ACC112 (cell line): ENCODE results near the gene CBLIF.
A peak's percentile ranks its signal among the peaks of the same experiment; 100 is the strongest.
"Not testable (repeated sequence)": the region's sequence is repeated elsewhere in the genome, so short reads cannot be mapped to it uniquely, and the experiment has no call there.

Experiments
- H2AFZ ChIP-seq: fragments of 200-600 bp; sonication (generic); one replicate; pipeline ENCODE4 v1.6.0; 2017; ENCODE audit warnings: antibody characterized with exemption, low read length; ENCODE audit not compliant: unreplicated experiment
- H3K27ac ChIP-seq: fragments of 200-600 bp; sonication (generic); 2 replicates; pipeline ENCODE4 v1.5.1; 2014; ENCODE audit warnings: low read depth, mild to moderate bottlenecking, antibody characterized with exemption, low read length, moderate library complexity
- H3K27me3 ChIP-seq: fragments of 200-600 bp; sonication (generic); 2 replicates; pipeline ENCODE4 v1.6.1; 2014; ENCODE audit warnings: mild to moderate bottlenecking, antibody characterized with exemption, low read length, moderate library complexity, mixed read lengths; ENCODE audit not compliant: insufficient read depth
- H3K36me3 ChIP-seq: fragments of 200-600 bp; sonication (generic); 2 replicates; pipeline ENCODE4 v1.6.1; 2016; ENCODE audit warnings: mild to moderate bottlenecking, antibody characterized with exemption, low read length, moderate library complexity, mixed read lengths; ENCODE audit not compliant: insufficient read depth
- H3K4me1 ChIP-seq: fragments of 200-600 bp; sonication (generic); one replicate; pipeline ENCODE4 v1.6.1; 2016; ENCODE audit warnings: low read length, mixed read lengths; ENCODE audit not compliant: insufficient read depth, unreplicated experiment, control insufficient read depth
- H3K4me3 ChIP-seq: fragments of 200-600 bp; sonication (generic); 2 replicates; pipeline ENCODE4 v1.5.1; 2014; ENCODE audit warnings: mild to moderate bottlenecking, low read depth, low read length
- H3K79me2 ChIP-seq: fragments of 200-600 bp; sonication (generic); one replicate; pipeline ENCODE4 v1.6.0; 2016; ENCODE audit warnings: low read length; ENCODE audit not compliant: control insufficient read depth, unreplicated experiment, insufficient read depth

Gene CBLIF

DNA sequence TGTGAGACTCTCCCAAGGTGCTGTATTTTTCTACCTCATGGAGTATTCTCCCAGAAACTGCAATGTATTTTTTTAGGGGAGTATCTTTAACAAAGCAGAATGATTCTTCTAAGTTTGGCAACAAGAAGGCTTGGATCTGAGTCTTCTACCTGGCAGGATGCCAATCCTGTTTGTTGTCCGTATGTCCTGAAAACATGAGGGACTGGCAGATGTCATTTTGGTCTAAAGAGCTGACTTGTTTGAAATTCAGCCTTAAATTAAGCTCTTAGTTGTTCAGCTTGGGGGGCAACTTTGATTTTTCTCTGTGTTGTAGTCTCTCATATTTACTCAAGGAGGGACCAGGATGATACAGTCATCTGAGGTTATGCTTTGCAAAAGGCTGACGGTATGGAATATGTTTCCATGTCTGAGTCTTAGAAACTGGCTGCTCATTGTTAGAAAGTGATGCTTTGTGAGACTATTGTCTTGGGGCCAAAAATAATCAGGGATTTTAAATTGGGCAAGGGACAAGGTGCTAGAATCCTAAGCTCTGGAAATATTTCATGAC is 44.1 kb downstream of the CBLIF start:
- Histone ChIP-seq H3K36me3 (peaks cover 10% of the 10 kb centered on the region; the same call in 1 of the 2 replicates), H3K4me3 (no peak overlapping the region), H3K4me1 (peaks cover 9% of the 10 kb centered on the region), H3K79me2 (no peaks in the 10 kb centered on the region), H3K27me3 (no peaks in the 10 kb centered on the region), H2AFZ (no peak overlapping the region), H3K27ac (no peak overlapping the region)

DNA sequence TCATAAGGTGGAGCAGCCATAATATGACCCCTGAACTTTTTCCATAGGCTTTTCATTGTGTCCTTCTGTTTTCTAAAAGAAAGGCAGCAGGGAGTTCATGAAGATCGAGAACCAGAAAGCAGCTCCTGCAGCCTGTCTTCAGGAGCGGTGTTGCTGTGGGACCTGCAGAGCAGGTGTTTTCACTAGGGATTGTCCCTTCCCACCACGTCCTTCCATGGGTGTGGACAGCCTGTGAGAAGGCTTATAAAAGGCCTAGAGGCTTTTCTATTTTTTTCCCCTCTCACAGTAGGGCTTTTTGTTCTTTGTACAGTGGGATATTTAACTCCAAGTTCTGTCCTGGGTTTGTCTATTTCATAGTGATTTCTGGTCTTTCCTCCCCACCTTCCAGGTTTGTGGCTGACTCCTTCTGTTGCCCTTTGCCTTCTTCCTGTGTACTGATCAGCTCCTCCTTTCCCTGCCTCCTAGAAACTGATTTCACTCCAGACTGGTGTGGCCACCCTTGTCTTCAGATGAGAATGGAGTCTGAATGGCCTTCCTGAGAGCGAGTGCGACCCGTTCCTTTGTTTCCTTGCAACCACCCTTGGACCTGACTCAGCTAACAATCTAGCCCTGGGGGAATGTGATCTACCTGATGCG is 44.8 kb downstream of the CBLIF start:
- Histone ChIP-seq H3K36me3 (peaks cover 5% of the 10 kb centered on the region; the same call in 1 of the 2 replicates), H3K79me2 (no peaks in the 10 kb centered on the region), H3K4me3 (no peak overlapping the region), H2AFZ (no peak overlapping the region), H3K27ac (no peak overlapping the region), H3K4me1 (peaks cover 9% of the 10 kb centered on the region), H3K27me3 (no peaks in the 10 kb centered on the region)

DNA sequence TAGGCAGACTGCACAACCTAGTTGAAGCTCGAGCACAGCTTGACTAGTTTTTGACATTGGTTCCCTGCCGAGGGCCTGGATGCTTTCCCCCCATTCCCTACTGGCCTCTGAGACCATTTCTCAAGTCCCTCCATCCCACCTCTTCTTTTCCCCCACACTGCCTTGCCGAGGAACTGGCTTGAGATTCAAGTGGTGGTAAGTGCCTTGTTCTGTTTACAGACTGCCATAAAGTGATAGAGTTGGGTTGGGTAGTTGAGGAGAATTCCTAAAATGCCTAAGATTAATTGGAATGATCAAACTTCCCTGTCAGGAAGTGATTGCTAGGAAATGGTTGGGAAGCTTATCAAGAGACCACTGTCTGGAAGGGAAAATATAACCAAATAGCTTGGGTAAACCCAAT is 50.9 kb downstream of the CBLIF start:
- Histone ChIP-seq H3K79me2 (no peaks in the 10 kb centered on the region), H3K36me3 (peaks cover 19% of the 10 kb centered on the region; the same call in 1 of the 2 replicates), H3K4me1 (no peaks in the 10 kb centered on the region)

DNA sequence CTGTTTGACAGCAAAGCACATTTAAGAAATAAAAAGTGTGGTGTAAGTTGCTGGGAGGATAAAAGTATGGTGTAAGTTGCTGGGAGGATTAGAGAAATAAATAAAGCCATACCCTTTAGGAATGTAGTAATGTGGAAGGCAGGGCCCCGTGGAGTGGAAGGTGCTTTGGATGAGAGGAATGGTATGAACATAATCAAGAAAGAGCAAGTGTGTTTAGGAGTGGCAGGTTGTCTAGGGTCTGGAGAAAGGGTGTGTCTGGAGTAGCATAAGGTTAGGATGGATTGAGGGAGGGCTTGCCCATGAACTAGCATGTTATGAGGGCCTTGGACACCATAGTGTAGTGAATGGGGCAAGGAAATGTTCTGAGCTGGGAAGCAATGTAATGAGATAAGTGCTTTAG is 52.8 kb downstream of the CBLIF start:
- no peaks in the 10 kb centered on the region for H3K79me2 ChIP-seq
- no peak overlapping the region for H2AFZ ChIP-seq
- peaks cover 8% of the 10 kb centered on the region for H3K4me1 ChIP-seq
- H3K27me3 ChIP-seq = no peaks in the 10 kb centered on the region
- peaks cover 17% of the 10 kb centered on the region; the same call in 1 of the 2 replicates for H3K36me3 ChIP-seq
- no peak overlapping the region for H3K27ac ChIP-seq
- no peak overlapping the region for H3K4me3 ChIP-seq

More for the DNA sequence above, 50.9 kb downstream of the CBLIF start:
- H3K27ac ChIP-seq = no peak overlapping the region
- no peak overlapping the region for H3K4me3 ChIP-seq
- H3K27me3 ChIP-seq = no peaks in the 10 kb centered on the region
- H2AFZ ChIP-seq = no peak overlapping the region

DNA sequence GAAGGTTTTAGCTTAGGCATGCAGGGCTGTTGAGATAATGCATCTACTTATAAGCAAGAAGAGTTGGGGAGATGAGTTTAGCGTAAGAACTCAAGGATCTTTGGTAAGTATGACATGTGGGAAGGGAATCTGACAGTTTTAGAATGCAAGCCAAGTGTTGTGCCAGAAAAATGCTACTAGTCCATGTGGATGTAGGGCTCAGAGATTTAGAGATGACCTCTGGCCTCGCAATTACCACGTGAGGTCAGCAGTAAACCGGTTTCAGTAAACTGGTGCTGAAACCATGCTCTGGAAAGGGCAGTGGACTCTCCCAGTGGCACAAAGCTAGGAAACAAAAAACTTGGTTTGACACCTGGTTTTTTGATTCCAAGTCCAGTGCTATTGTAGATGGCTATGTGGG is 53.7 kb downstream of the CBLIF start:
- Histone ChIP-seq H3K27ac (no peak overlapping the region), H3K36me3 (peaks cover 16% of the 10 kb centered on the region; the same call in 1 of the 2 replicates)

DNA sequence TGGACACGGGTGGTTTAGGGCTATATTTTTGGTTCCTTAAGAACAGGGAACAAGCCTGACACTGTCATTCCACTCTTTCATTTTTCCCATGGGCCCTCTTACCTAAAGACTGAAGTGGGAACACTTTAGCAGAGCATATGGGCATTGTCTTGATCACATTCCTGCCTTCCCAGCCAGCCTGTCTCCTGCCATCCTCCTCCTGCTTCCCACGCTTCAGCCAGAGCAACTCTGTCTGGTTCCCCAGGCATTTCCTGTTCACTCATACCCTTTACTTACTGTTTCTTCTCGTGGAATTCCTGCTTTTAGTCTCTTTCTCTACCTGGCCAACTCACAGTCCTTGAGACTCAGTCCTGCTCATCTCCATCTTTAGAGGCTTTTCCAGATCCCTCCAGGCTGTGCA is 57.5 kb downstream of the CBLIF start:
- no peaks in the 10 kb centered on the region for H3K27me3 ChIP-seq
- H3K36me3 ChIP-seq = peaks cover 16% of the 10 kb centered on the region; the same call in 1 of the 2 replicates
- H3K27ac ChIP-seq = peak overlapping the region; percentile 80
- no peak overlapping the region for H2AFZ ChIP-seq
- H3K4me1 ChIP-seq = peaks cover 25% of the 10 kb centered on the region
- peaks cover 4% of the 10 kb centered on the region for H3K79me2 ChIP-seq
- peak overlapping the region; percentile 4; the same call in 1 of the 2 replicates for H3K4me3 ChIP-seq

More for the DNA sequence above, 53.7 kb downstream of the CBLIF start:
- Histone ChIP-seq H3K27me3 (no peaks in the 10 kb centered on the region), H3K4me1 (peaks cover 16% of the 10 kb centered on the region), H3K4me3 (no peak overlapping the region), H3K79me2 (no peaks in the 10 kb centered on the region), H2AFZ (no peak overlapping the region)

DNA sequence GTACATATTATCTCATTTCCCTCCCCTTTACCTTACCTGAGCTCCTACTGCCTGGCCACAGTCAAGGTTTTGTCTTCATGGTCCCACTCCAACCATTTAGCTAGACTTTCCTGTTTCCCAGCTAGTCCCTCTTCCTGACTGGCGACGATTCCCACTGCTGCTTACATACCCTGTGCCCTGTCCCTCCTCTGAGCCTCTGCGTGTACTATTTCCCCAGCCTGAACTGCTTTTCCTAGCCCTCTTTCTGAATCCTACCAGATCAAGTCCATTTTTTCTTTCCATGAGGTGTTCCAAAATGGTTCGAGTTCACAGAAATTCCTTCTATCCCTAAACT is 58.1 kb downstream of the CBLIF start:
- Histone ChIP-seq H3K4me3 (0 out of 2 replicates have a peak overlapping the region, but pooled peaks have one; percentile 4), H3K27me3 (no peaks in the 10 kb centered on the region), H3K27ac (peak overlapping the region; percentile 80), H3K79me2 (peaks cover 5% of the 10 kb centered on the region), H3K4me1 (peaks cover 25% of the 10 kb centered on the region), H3K36me3 (peaks cover 12% of the 10 kb centered on the region), H2AFZ (no peak overlapping the region)

DNA sequence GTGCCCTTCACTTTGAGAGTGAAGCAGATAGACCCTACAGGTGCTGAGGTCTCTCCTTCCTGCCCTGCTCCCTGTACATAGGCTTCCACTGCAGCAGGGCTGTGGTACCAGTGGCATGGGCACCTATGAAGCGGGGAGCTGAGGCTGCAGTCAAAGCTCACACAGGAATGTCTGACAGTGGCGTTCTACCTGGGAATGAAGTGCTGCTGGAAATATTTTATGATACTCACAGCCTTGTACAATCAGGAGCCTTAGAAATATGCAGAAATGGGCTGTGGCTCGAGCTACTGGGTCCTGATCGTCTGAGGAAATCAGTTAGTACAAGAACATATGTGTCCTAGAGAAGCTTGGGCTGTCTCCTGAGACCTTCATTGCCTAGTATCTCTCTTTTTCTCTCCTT is 59.5 kb downstream of the CBLIF start:
- peaks cover 6% of the 10 kb centered on the region for H3K79me2 ChIP-seq
- no peaks in the 10 kb centered on the region for H3K27me3 ChIP-seq
- H3K36me3 ChIP-seq = peaks cover 14% of the 10 kb centered on the region
- no peak overlapping the region for H3K27ac ChIP-seq
- H3K4me3 ChIP-seq = no peak overlapping the region
- H3K4me1 ChIP-seq = peaks cover 25% of the 10 kb centered on the region
- no peak overlapping the region for H2AFZ ChIP-seq

DNA sequence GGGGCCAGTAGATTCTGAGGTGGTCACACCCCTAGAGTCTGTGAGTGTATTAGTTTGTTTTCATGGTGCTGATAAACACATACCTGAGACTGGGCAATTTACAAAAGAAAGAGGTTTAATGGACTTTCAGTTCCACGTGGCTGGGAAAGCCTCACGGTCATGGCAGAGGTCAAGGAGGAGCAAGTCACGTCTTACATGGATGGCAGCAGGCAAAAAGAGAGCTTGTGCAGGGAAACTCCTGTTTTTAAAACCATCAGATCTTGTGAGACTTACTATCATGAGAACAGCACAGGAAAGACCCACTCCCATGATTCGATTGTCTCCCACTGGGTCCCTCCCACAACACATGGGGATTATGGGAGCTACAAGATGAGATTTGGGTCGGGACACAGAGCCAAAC is 60.9 kb downstream of the CBLIF start:
- not testable (repeated sequence) for H3K36me3 ChIP-seq, H2AFZ ChIP-seq, H3K79me2 ChIP-seq, H3K27me3 ChIP-seq, H3K27ac ChIP-seq, H3K4me3 ChIP-seq
- peaks cover 25% of the 10 kb centered on the region for H3K4me1 ChIP-seq

DNA sequence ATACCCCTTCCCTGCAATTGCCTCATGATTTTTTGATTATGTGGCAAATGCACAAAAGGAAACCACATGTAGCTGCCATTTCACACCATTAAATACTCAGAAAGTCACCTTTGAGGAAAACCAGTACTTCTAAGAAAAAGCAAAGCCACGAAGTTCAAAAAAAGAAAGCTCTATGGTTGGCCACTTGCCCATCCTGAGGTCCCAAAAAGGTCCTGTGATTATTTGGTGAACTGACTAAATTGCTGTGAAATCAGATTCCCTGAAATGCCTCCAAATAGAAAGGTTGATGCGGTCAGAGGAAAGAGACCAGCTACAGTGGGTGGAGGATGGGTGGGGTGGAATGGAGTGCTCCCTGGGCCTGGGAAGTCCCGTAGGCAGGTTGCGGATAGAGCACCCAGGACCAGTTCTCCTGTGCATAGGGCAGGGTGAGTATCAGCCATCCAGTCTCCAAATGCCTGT is 61.6 kb downstream of the CBLIF start:
- H2AFZ ChIP-seq = no peak overlapping the region
- peaks cover 4% of the 10 kb centered on the region for H3K36me3 ChIP-seq
- H3K4me3 ChIP-seq = no peak overlapping the region
- H3K27ac ChIP-seq = no peak overlapping the region
- H3K79me2 ChIP-seq = peaks cover 6% of the 10 kb centered on the region
- no peaks in the 10 kb centered on the region for H3K27me3 ChIP-seq
- peaks cover 25% of the 10 kb centered on the region for H3K4me1 ChIP-seq

DNA sequence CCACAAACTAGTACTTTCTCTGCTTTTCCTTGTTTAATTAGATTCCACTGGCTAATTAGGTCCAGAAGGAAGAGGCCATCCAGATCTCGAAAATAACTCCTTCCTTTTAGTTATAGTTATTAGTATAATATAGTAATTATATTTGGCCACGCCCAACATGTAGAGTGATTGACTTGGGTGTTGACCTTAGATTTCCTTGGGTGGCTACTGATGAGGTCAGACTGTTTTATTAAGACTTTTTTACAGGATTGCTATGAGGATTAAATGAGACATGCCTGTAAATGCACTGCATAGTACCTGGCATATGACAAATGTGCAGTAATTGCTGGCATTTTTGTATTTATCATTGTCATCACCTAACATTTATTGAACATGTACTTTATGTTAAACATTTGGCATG is 63.2 kb downstream of the CBLIF start:
- H3K4me3 ChIP-seq = no peak overlapping the region
- peaks cover 4% of the 10 kb centered on the region for H3K36me3 ChIP-seq
- peaks cover 9% of the 10 kb centered on the region for H3K79me2 ChIP-seq
- no peak overlapping the region for H2AFZ ChIP-seq
- H3K4me1 ChIP-seq = peaks cover 13% of the 10 kb centered on the region
- no peaks in the 10 kb centered on the region for H3K27me3 ChIP-seq
- no peak overlapping the region for H3K27ac ChIP-seq
